ENCODE measurements around the gene RPS4Y2. TPM values are rescaled to one million over a fixed set of nuclear protein-coding genes. Genes with fewer than 3 reads are reported as not detected.

The RPS4Y2 gene
- total RNA-seq (2014; rRNA removed; shearing (Covaris generic)): not detected in 2 replicates

DNA sequence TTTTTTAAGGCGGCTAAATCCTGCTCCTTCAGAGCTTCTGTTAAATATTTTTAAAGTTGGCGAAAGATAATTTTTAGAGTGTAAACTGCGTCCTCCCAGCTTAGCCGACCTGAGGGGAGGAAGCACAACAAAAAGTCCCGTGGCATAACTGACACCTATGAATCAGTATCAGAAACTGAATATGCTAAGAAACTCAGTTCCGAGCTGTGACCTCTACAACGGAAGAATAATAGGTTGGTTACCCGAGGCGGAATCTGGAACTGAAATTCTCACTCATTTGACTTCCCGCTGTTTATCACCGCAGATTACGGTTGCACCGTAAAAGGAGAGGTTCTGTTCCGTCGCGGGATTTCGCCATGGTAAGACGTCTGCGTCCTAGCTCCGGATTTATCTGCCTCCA, at the start of gene RPS4Y2:
TSS of gene RPS4Y2 (plus strand) at position 301 of the 400 bp plus-strand sequence. CDS start at position 357, 56 bp downstream.
- Histone ChIP-seq H3K36me3 (no peaks in the 10 kb centered on the region), H3K9me3 (replicated peaks) (no peaks in the 10 kb centered on the region), H3K27ac (no peak within 1 kb of the TSS), H3K27me3 (no peaks in the 10 kb centered on the region), H3K4me1 (no peaks in the 10 kb centered on the region), H3K4me3 (no peak within 1 kb of the TSS)
- no peak for DNase-seq

DNA sequence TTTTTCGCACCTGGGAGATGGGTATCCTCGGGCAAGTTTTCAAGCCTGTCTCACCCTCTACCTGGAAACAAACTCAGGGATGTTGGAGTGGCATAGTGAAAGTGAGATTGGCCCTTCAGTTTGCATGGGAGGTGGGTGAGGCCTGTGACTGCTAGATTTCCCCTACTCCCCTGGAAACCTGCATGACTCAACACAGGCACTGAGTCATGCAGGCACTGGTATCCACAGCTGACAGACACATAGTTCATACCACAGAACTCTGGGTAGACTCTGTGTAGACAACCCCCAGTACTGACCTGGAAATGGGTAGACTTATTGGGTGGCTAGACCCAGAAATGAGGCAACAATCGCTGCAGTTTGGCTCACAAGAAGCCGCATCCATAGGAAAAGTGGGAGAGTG, 41.5 kb upstream of the RPS4Y2 start:
- Histone ChIP-seq H3K27ac (no peak overlapping the region), H3K27me3 (no peaks in the 10 kb centered on the region), H3K9me3 (replicated peaks) (no peaks in the 10 kb centered on the region), H3K4me1 (no peaks in the 10 kb centered on the region), H3K4me3 (no peak overlapping the region), H3K36me3 (no peaks in the 10 kb centered on the region)
- DNase-seq: no peak

DNA sequence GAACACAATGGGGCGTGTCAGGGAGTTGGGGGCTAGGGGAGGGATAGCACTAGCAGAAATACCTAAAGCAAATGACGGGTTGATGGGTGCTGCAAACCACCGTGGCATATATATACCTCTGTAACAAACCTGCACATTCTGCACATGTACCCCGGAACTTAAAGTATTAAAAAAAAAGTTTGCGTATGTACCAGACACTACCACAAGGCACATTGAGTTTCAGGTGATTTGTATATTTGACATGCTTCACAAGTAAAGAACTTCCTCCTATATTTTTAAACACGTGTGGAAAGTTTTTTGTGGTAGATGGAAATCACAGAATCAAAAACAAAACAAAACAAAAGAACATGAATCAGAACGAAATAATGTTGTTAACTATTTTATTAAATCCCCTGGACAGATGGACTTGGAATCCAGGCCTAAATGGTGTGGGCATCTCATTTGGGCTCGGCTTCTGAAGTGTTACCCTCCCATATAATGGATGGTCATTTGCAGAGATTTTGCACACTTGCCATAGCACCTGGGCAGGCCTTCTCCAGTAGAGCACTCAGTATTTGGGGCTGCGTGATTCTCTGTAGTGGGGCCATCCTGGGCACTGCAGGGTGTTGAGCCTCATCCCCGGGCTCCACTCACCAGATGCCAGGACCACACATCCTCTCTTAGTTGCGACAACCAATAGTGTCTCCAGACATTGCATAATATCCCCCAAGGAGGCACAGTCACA, 29.6 kb upstream of the RPS4Y2 start:
- no peaks in the 10 kb centered on the region for H3K4me1 ChIP-seq
- DNase-seq: no peak
- H3K27me3 ChIP-seq: no peaks in the 10 kb centered on the region
- H3K4me3 ChIP-seq: no peak overlapping the region
- no peak overlapping the region for H3K27ac ChIP-seq
- H3K36me3 ChIP-seq: no peaks in the 10 kb centered on the region
- H3K9me3 ChIP-seq (replicated peaks): no peaks in the 10 kb centered on the region

DNA sequence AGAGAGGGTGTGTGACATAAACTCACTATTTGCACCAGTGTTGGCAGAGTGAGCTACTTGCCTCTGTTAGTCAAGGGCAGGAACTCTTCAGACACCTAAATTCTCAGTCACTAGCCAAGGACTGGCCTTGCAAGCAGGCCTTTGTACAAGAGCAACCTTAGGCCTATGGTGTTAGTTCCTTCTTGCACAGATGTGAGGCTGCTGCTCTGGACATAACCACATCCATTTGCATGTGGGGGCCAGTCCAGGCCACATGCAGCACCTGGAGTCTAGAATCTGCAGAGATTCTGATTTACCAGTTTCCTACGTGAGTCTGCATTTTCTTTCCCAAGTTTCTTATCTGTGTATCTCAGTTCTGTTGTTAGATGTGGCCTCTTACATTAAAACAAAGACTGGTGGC, 20.7 kb upstream of the RPS4Y2 start:
- H3K36me3 ChIP-seq: no peaks in the 10 kb centered on the region
- no peak overlapping the region for H3K4me3 ChIP-seq
- no peaks in the 10 kb centered on the region for H3K27me3 ChIP-seq
- no peaks in the 10 kb centered on the region for H3K4me1 ChIP-seq
- no peak for DNase-seq
- no peaks in the 10 kb centered on the region for H3K9me3 ChIP-seq (replicated peaks)
- H3K27ac ChIP-seq: no peak overlapping the region

DNA sequence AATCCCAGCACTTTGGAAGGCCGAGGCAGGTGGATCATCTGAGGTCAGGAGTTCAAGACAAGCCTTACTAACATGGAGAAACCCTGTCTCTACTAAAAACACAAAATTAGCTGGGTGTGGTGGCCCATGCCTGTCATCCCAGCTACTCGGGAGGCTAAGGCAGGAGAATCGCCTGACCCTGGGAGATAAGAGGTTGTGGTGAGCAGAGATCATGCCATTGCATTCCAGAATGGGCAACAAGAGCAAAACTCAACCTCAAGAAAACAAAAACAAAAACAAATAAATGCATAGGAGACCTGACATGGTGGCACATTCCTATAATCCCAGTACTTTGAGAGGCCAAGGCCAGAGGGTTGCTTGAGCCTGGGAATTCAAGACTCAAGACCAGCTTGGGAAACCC, 16.1 kb upstream of the RPS4Y2 start:
- no peaks in the 10 kb centered on the region for H3K4me1 ChIP-seq
- no peak for DNase-seq
- H3K9me3 ChIP-seq (replicated peaks): no peaks in the 10 kb centered on the region
- H3K4me3 ChIP-seq: no peak overlapping the region
- no peaks in the 10 kb centered on the region for H3K27me3 ChIP-seq
- H3K27ac ChIP-seq: no peak overlapping the region
- H3K36me3 ChIP-seq: no peaks in the 10 kb centered on the region

DNA sequence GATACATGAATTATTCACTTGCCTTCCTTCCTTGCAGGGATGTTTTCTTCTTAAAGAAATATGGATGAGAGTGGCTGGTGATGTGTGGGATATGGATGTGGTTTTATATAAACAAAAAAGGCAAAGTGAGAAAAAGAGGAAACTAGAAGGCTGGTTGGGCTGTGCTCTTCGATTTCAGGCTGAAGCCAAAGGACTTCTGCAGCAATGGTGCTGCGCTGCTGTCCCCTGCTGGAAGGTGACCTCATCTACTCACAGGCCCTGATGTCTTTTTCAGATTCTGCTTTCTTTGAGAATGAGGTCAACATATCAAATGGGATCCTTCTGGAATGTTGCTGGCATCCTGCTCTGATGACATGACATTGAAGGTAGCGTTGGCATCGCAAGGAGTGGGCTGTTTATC, 15.3 kb upstream of the RPS4Y2 start:
- Histone ChIP-seq H3K4me1 (no peaks in the 10 kb centered on the region), H3K4me3 (no peak overlapping the region), H3K27ac (no peak overlapping the region), H3K27me3 (no peaks in the 10 kb centered on the region), H3K36me3 (no peaks in the 10 kb centered on the region), H3K9me3 (replicated peaks) (no peaks in the 10 kb centered on the region)
- no peak for DNase-seq

DNA sequence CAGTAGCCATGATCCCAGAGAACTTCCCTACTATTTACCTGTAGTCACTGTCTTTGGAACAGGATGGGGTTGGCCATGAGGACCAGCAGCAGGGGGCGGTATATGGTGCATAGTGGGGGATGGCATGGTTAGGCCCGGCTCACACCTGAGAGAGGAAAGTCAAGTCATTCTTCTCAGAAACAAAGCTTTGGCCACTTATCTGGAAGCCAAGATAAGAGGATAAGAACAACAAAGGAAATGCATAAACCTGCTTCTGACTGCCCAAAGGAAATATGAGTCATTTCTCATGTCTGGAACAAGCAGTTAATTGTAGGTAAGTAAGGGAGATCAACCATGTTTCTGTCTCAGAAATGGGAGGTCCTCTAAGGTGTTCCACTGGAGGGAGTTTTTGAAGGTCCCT, 10.8 kb upstream of the RPS4Y2 start:
- Histone ChIP-seq H3K4me3 (no peak overlapping the region), H3K4me1 (no peaks in the 10 kb centered on the region), H3K27me3 (no peaks in the 10 kb centered on the region), H3K9me3 (replicated peaks) (no peaks in the 10 kb centered on the region), H3K27ac (no peak overlapping the region), H3K36me3 (no peaks in the 10 kb centered on the region)
- no peak for DNase-seq

GRCh38 chrY:20746919-20747318, 9.0 kb upstream of the RPS4Y2 start:
- no peak for DNase-seq
- no peak overlapping the region for H3K27ac ChIP-seq
- H3K9me3 ChIP-seq (replicated peaks): no peaks in the 10 kb centered on the region
- H3K4me3 ChIP-seq: no peak overlapping the region
- H3K36me3 ChIP-seq: no peaks in the 10 kb centered on the region
- no peaks in the 10 kb centered on the region for H3K4me1 ChIP-seq
- no peaks in the 10 kb centered on the region for H3K27me3 ChIP-seq

- Histone ChIP-seq H3K4me3 (no peak overlapping the region), H3K27ac (no peak overlapping the region)
Measured at GRCh38 chrY:20763869-20764268, 8.0 kb downstream of the RPS4Y2 start.

GRCh38 chrY:20765117-20765516, 9.2 kb downstream of the RPS4Y2 start:
- Histone ChIP-seq H3K4me1 (no peaks in the 10 kb centered on the region), H3K36me3 (no peaks in the 10 kb centered on the region), H3K9me3 (replicated peaks) (no peaks in the 10 kb centered on the region), H3K27me3 (no peaks in the 10 kb centered on the region), H3K4me3 (no peak overlapping the region), H3K27ac (no peak overlapping the region)
- DNase-seq: no peak

More at GRCh38 chrY:20763869-20764268, 8.0 kb downstream of the RPS4Y2 start:
- no peaks in the 10 kb centered on the region for H3K9me3 ChIP-seq (replicated peaks)
- H3K36me3 ChIP-seq: no peaks in the 10 kb centered on the region
- no peaks in the 10 kb centered on the region for H3K4me1 ChIP-seq
- no peak for DNase-seq
- H3K27me3 ChIP-seq: no peaks in the 10 kb centered on the region

DNA sequence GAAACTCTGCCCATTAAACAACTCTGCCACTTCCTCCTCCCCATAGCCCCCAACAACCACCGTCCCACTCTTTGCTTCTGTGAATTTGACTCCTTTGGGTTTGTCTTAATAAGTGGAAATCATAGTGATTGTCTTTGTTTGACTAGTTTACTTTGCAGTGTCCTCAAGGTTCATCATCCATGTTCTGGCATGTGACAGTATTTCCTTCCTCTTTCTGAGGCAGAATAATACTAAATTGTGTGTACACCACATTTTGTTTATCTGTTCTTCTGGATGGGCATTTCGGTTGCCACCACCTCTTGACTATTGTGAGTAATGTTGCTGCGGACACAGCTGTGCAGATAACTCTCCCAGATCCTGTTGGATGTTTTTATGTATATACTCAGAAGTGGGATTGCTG, 14.8 kb downstream of the RPS4Y2 start:
- no peak overlapping the region for H3K4me3 ChIP-seq
- no peaks in the 10 kb centered on the region for H3K36me3 ChIP-seq
- no peak overlapping the region for H3K27ac ChIP-seq
- H3K4me1 ChIP-seq: no peaks in the 10 kb centered on the region
- no peaks in the 10 kb centered on the region for H3K9me3 ChIP-seq (replicated peaks)
- no peaks in the 10 kb centered on the region for H3K27me3 ChIP-seq
- DNase-seq: no peak

DNA sequence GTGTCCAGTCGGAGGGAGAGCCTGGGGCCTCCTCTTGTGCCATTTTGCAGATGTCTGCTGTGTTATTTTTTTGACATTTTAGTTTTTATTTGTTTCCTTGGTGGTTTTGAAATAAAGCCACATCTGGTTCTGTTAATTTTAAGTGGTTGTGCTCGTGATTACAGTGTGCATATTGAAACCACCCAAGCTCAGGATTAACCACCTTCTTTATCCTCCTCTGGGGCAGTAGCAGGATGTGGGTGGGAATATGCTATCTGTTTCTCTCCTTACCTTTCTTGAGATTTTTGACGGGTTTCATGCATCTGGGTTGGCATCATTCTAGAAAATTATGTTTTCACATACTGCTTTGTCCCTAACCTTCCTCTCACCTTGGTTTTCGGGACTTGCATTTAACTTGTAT, 20.2 kb downstream of the RPS4Y2 start:
- Histone ChIP-seq H3K27ac (no peak overlapping the region), H3K36me3 (no peaks in the 10 kb centered on the region), H3K9me3 (replicated peaks) (no peaks in the 10 kb centered on the region), H3K27me3 (no peaks in the 10 kb centered on the region), H3K4me1 (no peaks in the 10 kb centered on the region), H3K4me3 (no peak overlapping the region)
- DNase-seq: no peak

DNA sequence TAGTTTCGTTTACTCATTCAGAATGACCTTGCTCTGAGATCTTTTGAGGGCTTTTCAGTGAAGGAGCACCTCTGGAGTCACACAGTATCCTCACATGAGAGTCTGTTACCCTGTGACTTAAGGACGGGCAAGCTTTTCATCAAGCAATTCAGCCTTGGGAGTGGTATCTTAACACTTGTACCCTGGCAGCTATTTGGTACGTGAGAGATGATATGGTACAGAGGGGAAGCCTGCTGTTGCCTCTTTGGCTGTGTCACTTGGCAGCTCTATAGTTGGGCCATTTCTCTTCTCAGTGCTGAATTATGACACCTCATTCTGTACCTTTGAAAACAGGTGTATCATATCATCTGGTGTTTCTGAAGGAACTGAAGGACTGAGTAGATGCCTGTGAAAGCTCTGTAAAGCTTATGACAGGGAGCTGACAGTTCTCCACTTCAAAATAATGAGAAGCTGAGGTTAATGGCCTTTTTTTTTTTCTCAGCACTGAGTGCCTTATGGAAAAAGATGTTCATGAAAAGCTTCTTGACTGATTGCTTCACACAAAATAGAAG, 24.3 kb downstream of the RPS4Y2 start:
- DNase-seq: no peak
- Histone ChIP-seq H3K27ac (no peak overlapping the region), H3K4me3 (no peak overlapping the region), H3K27me3 (no peaks in the 10 kb centered on the region), H3K36me3 (no peaks in the 10 kb centered on the region), H3K9me3 (replicated peaks) (no peaks in the 10 kb centered on the region), H3K4me1 (no peaks in the 10 kb centered on the region)

DNA sequence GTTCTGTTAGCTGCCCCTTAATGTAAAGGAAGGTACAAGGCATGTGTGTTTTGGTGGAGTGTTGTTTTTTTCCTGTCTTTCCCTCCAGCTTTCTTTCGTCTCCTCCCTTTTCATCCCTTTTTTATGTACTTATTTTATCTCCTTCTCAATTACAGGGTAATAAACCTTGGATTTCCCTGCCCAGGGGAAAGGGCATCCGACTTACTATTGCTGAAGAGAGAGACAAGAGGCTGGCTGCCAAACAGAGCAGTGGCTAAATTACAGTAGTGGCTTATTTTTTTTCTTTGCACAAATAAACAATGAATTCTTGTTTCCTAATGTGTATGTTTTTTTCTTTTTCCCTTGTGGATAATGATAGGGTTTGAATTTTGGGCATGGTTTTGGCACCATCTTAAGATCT, 24.9 kb downstream of the RPS4Y2 start:
- H3K4me3 ChIP-seq: no peak overlapping the region
- H3K9me3 ChIP-seq (replicated peaks): no peaks in the 10 kb centered on the region
- H3K27ac ChIP-seq: no peak overlapping the region
- H3K4me1 ChIP-seq: no peaks in the 10 kb centered on the region
- no peaks in the 10 kb centered on the region for H3K27me3 ChIP-seq
- H3K36me3 ChIP-seq: no peaks in the 10 kb centered on the region
- no peak for DNase-seq

- Histone ChIP-seq H3K27me3 (no peaks in the 10 kb centered on the region), H3K27ac (no peak overlapping the region), H3K4me1 (no peaks in the 10 kb centered on the region), H3K36me3 (no peaks in the 10 kb centered on the region), H3K4me3 (no peak overlapping the region), H3K9me3 (replicated peaks) (no peaks in the 10 kb centered on the region)
- DNase-seq: no peak
Measured at GRCh38 chrY:20781408-20781807, 25.5 kb downstream of the RPS4Y2 start.

GRCh38 chrY:20784965-20785364, 29.1 kb downstream of the RPS4Y2 start:
- no peak for DNase-seq
- H3K9me3 ChIP-seq (replicated peaks): no peaks in the 10 kb centered on the region
- no peak overlapping the region for H3K4me3 ChIP-seq
- no peak overlapping the region for H3K27ac ChIP-seq
- no peaks in the 10 kb centered on the region for H3K27me3 ChIP-seq
- H3K4me1 ChIP-seq: no peaks in the 10 kb centered on the region
- H3K36me3 ChIP-seq: no peaks in the 10 kb centered on the region
